ENCODE data around the gene SNX32.

The SNX32 gene

DNA sequence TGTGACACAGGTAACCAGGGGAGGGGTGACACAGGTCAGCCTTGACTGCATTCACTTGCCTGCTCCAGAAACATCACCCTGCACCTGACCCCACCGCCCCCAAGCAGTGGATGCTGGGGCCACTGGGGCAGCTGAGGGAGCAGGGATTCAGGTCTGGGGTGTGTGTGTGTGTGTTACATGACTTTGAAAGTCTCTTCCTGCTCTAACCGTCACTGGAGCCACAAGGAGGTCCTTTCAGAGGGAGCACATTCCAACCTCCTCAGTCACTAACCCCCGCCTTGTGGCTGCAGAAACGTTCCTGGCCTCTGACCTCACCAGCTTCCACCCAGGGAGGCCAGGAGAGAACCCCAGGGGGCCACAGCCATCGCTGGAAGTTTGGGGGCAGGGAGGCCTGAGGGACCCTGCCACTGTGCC is 69.3 kb downstream of the SNX32 start:
- no peak for DNase-seq
- TF ChIP-seq, protein P1, sequence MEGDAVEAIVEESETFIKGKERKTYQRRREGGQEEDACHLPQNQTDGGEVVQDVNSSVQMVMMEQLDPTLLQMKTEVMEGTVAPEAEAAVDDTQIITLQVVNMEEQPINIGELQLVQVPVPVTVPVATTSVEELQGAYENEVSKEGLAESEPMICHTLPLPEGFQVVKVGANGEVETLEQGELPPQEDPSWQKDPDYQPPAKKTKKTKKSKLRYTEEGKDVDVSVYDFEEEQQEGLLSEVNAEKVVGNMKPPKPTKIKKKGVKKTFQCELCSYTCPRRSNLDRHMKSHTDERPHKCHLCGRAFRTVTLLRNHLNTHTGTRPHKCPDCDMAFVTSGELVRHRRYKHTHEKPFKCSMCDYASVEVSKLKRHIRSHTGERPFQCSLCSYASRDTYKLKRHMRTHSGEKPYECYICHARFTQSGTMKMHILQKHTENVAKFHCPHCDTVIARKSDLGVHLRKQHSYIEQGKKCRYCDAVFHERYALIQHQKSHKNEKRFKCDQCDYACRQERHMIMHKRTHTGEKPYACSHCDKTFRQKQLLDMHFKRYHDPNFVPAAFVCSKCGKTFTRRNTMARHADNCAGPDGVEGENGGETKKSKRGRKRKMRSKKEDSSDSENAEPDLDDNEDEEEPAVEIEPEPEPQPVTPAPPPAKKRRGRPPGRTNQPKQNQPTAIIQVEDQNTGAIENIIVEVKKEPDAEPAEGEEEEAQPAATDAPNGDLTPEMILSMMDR (IDR thresholded peaks at IDR 0.05; ENCODE audit: low read length) = no peak
- TF ChIP-seq EZH2phosphoT487 (IDR thresholded peaks at IDR 0.05; ENCODE audit: low read length) = no peak
- TF ChIP-seq EZH2 (optimal IDR thresholded peaks at IDR 0.05; ENCODE audit: low read depth, low read length) = no peak
- Histone ChIP-seq H3K9me3 (replicated peaks; ENCODE audit: insufficient read depth, low read length) (no peaks in the 10 kb centered on the region), H3K4me1 (ENCODE audit: low read length) (peaks cover 27% of the 10 kb centered on the region), H2AFZ (ENCODE audit: low read length) (no peak overlapping the region), H3K79me2 (ENCODE audit: low read length) (no peaks in the 10 kb centered on the region), H3K36me3 (replicated peaks; ENCODE audit: insufficient read depth, low read length) (no peaks in the 10 kb centered on the region), H4K20me1 (ENCODE audit: insufficient read depth, low read length) (no peaks in the 10 kb centered on the region), H3K4me2 (ENCODE audit: low read depth, low read length) (no peak overlapping the region), H3K4me3 (ENCODE audit: low read length) (no peak overlapping the region), H3F3A (ENCODE audit: insufficient read depth, low read length) (peaks cover 9% of the 10 kb centered on the region; the same call in 1 of the 2 replicates), H3K27ac (ENCODE audit: low read length) (no peak overlapping the region), H3K27me3 (replicated peaks; ENCODE audit: insufficient read depth, low read length) (peaks cover 11% of the 10 kb centered on the region; the same call in 1 of the 2 replicates), H3K9me2 (replicated peaks; ENCODE audit: insufficient read depth, low read length) (no peaks in the 10 kb centered on the region), H3K9ac (ENCODE audit: low read length) (no peak overlapping the region)
